GM12872 (cell line): ENCODE results near the gene EFCAB11.

ENCODE experiments used
- CTCF ChIP-seq: IDR thresholded peaks from 3 replicates; pipeline ENCODE4 v1.5.1; 2011; ENCODE audit warnings: low read depth, mild to moderate bottlenecking, low read length, moderate library complexity; ENCODE audit not compliant: insufficient read depth

Gene EFCAB11

GRCh38 chr14:89793367-89793716, 161.2 kb downstream of the EFCAB11 start:
- TF ChIP-seq CTCF, result no peak

GRCh38 chr14:89792489-89793366, 161.8 kb downstream of the EFCAB11 start:
- no peak for TF ChIP-seq CTCF

- no peak for TF ChIP-seq CTCF
Observed at GRCh38 chr14:89787525-89787924, 167.0 kb downstream of the EFCAB11 start.

GRCh38 chr14:89781046-89781445, 173.5 kb downstream of the EFCAB11 start:
- no peak for TF ChIP-seq CTCF

GRCh38 chr14:89779707-89780106, 174.8 kb downstream of the EFCAB11 start:
- no peak for TF ChIP-seq CTCF

GRCh38 chr14:89775946-89776345, 178.6 kb downstream of the EFCAB11 start:
- TF ChIP-seq CTCF, result no peak

- no peak for TF ChIP-seq CTCF
Observed at GRCh38 chr14:89775151-89775550, 179.4 kb downstream of the EFCAB11 start.
